ENCODE results near the gene AKR1B1.
A peak's percentile ranks its signal among the peaks of the same experiment; 100 is the strongest.

AKR1B1 gene

GRCh38 chr7:134458806-134459698 lies at the start of gene AKR1B1:
TSS of gene AKR1B1 (minus strand) at chr7:134459100. CDS start at chr7:134459062, 38 bp downstream.
- in situ Hi-C loops (cut with HindIII; ENCODE audit: low pct_ligation_motif_present, low sequenced_read_pairs): no loop called here
- DNase-seq: peak; percentile 82
- H3K36me3 ChIP-seq (replicated peaks): no peaks in the 10 kb centered on the region
- TF ChIP-seq CTCF (IDR thresholded peaks at IDR 0.05; ENCODE audit: low read depth, low read length, missing control alignments): peak; percentile 74
- H3K27ac ChIP-seq: peak within 1 kb of the TSS; percentile 33
- peak within 1 kb of the TSS; percentile 91 for H3K4me3 ChIP-seq (ENCODE audit: low read depth, low read length)
- H3K27me3 ChIP-seq (replicated peaks): no peaks in the 10 kb centered on the region

- Histone ChIP-seq H3K27ac (no peak overlapping the region), H3K4me3 (ENCODE audit: low read depth, low read length) (no peak overlapping the region), H3K36me3 (replicated peaks) (no peaks in the 10 kb centered on the region), H3K27me3 (replicated peaks) (no peaks in the 10 kb centered on the region)
- no peak for TF ChIP-seq CTCF (IDR thresholded peaks at IDR 0.05; ENCODE audit: low read depth, low read length, missing control alignments)
- in situ Hi-C loops (cut with HindIII; ENCODE audit: low pct_ligation_motif_present, low sequenced_read_pairs): no loop called here
- DNase-seq: no peak
These were observed 47.0 kb upstream of the AKR1B1 start for GRCh38 chr7:134505856-134506255.

GRCh38 chr7:134504660-134505164 lies 45.8 kb upstream of the AKR1B1 start:
- in situ Hi-C loops (cut with HindIII; ENCODE audit: low pct_ligation_motif_present, low sequenced_read_pairs): no loop called here
- H3K4me3 ChIP-seq (ENCODE audit: low read depth, low read length): no peak overlapping the region
- H3K27me3 ChIP-seq (replicated peaks): no peaks in the 10 kb centered on the region
- no peak for TF ChIP-seq CTCF (IDR thresholded peaks at IDR 0.05; ENCODE audit: low read depth, low read length, missing control alignments)
- H3K36me3 ChIP-seq (replicated peaks): no peaks in the 10 kb centered on the region
- no peak for DNase-seq
- H3K27ac ChIP-seq: no peak overlapping the region

GRCh38 chr7:134502463-134503371 lies 43.8 kb upstream of the AKR1B1 start:
- Histone ChIP-seq H3K27ac (no peak overlapping the region), H3K27me3 (replicated peaks) (no peaks in the 10 kb centered on the region), H3K36me3 (replicated peaks) (no peaks in the 10 kb centered on the region), H3K4me3 (ENCODE audit: low read depth, low read length) (no peak overlapping the region)
- TF ChIP-seq CTCF (IDR thresholded peaks at IDR 0.05; ENCODE audit: low read depth, low read length, missing control alignments): no peak
- in situ Hi-C loops (cut with HindIII; ENCODE audit: low pct_ligation_motif_present, low sequenced_read_pairs): no loop called here
- DNase-seq: peak; percentile 30

GRCh38 chr7:134500982-134501381 lies 42.1 kb upstream of the AKR1B1 start:
- Histone ChIP-seq H3K4me3 (ENCODE audit: low read depth, low read length) (no peak overlapping the region), H3K27ac (no peak overlapping the region), H3K27me3 (replicated peaks) (no peaks in the 10 kb centered on the region), H3K36me3 (replicated peaks) (no peaks in the 10 kb centered on the region)
- in situ Hi-C loops (cut with HindIII; ENCODE audit: low pct_ligation_motif_present, low sequenced_read_pairs): no loop called here
- DNase-seq: no peak
- TF ChIP-seq CTCF (IDR thresholded peaks at IDR 0.05; ENCODE audit: low read depth, low read length, missing control alignments): no peak

All from brain microvascular endothelial cell (primary cell).